ENCODE results near the gene CETP. TPM values are rescaled to one million over a fixed set of nuclear protein-coding genes. Genes with fewer than 3 reads are reported as not detected.

The CETP gene
- total and polyA plus RNA-seq, 2 of the 13 experiments (the other 11 are each of a cell fraction or from before 2014, with no cell fraction given), result 0.31 to 9.8 TPM

- TF ChIP-seq, protein P1, sequence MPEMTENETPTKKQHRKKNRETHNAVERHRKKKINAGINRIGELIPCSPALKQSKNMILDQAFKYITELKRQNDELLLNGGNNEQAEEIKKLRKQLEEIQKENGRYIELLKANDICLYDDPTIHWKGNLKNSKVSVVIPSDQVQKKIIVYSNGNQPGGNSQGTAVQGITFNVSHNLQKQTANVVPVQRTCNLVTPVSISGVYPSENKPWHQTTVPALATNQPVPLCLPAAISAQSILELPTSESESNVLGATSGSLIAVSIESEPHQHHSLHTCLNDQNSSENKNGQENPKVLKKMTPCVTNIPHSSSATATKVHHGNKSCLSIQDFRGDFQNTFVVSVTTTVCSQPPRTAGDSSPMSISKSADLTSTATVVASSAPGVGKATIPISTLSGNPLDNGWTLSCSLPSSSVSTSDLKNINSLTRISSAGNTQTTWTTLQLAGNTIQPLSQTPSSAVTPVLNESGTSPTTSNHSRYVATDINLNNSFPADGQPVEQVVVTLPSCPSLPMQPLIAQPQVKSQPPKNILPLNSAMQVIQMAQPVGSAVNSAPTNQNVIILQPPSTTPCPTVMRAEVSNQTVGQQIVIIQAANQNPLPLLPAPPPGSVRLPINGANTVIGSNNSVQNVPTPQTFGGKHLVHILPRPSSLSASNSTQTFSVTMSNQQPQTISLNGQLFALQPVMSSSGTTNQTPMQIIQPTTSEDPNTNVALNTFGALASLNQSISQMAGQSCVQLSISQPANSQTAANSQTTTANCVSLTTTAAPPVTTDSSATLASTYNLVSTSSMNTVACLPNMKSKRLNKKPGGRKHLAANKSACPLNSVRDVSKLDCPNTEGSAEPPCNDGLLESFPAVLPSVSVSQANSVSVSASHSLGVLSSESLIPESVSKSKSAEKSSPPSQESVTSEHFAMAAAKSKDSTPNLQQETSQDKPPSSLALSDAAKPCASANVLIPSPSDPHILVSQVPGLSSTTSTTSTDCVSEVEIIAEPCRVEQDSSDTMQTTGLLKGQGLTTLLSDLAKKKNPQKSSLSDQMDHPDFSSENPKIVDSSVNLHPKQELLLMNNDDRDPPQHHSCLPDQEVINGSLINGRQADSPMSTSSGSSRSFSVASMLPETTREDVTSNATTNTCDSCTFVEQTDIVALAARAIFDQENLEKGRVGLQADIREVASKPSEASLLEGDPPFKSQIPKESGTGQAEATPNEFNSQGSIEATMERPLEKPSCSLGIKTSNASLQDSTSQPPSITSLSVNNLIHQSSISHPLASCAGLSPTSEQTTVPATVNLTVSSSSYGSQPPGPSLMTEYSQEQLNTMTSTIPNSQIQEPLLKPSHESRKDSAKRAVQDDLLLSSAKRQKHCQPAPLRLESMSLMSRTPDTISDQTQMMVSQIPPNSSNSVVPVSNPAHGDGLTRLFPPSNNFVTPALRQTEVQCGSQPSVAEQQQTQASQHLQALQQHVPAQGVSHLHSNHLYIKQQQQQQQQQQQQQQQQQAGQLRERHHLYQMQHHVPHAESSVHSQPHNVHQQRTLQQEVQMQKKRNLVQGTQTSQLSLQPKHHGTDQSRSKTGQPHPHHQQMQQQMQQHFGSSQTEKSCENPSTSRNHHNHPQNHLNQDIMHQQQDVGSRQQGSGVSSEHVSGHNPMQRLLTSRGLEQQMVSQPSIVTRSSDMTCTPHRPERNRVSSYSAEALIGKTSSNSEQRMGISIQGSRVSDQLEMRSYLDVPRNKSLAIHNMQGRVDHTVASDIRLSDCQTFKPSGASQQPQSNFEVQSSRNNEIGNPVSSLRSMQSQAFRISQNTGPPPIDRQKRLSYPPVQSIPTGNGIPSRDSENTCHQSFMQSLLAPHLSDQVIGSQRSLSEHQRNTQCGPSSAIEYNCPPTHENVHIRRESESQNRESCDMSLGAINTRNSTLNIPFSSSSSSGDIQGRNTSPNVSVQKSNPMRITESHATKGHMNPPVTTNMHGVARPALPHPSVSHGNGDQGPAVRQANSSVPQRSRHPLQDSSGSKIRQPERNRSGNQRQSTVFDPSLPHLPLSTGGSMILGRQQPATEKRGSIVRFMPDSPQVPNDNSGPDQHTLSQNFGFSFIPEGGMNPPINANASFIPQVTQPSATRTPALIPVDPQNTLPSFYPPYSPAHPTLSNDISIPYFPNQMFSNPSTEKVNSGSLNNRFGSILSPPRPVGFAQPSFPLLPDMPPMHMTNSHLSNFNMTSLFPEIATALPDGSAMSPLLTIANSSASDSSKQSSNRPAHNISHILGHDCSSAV (CRISPR knock-in tag; IDR thresholded peaks at IDR 0.05; ENCODE audit: borderline replicate concordance), result peak; percentile 96; the same call in 1 of the 2 replicates
- TF ChIP-seq ZNF883 (CRISPR knock-in tag; IDR thresholded peaks at IDR 0.05; ENCODE audit: not compliant biosample characterization) (peak; percentile 92), GFI1 (CRISPR knock-in tag; IDR thresholded peaks at IDR 0.05; ENCODE audit: borderline replicate concordance) (peak; percentile 97), XBP1 (CRISPR knock-in tag; IDR thresholded peaks at IDR 0.05) (peak; percentile 98), ZNF737 (CRISPR knock-in tag; IDR thresholded peaks at IDR 0.05; ENCODE audit: borderline replicate concordance) (no peak), ZNF143 (CRISPR knock-in tag; IDR thresholded peaks at IDR 0.05) (no peak), DBP (CRISPR knock-in tag; IDR thresholded peaks at IDR 0.05; ENCODE audit: not compliant biosample characterization) (peak; percentile 4), RELA (CRISPR knock-in tag; IDR thresholded peaks at IDR 0.05) (peak; percentile 84; the same call in 1 of the 2 replicates), CENPX (CRISPR knock-in tag; IDR thresholded peaks at IDR 0.05) (no peak), GABPB1 (CRISPR knock-in tag; IDR thresholded peaks at IDR 0.05) (peak; percentile 88), ZNF75D (CRISPR knock-in tag; IDR thresholded peaks at IDR 0.05; ENCODE audit: borderline replicate concordance) (peak; percentile 42; the same call in 1 of the 2 replicates), RNF2 (conservative IDR thresholded peaks at IDR 0.05; ENCODE audit: low read depth) (0 out of 2 replicates have a peak, but pooled peaks have one; percentile 12), SCMH1 (CRISPR knock-in tag; IDR thresholded peaks at IDR 0.05; ENCODE audit: borderline replicate concordance) (no peak), LBX2 (CRISPR knock-in tag; IDR thresholded peaks at IDR 0.05; ENCODE audit: borderline replicate concordance) (no peak), PRDM10 (CRISPR knock-in tag; IDR thresholded peaks at IDR 0.05; ENCODE audit: low read depth) (0 out of 2 replicates have a peak, but pooled peaks have one; percentile 72)
Measured at GRCh38 chr16:56931892-56932720, 29.6 kb upstream of the CETP start, which contains the start of gene HERPUD1 (continued).
